ENCODE results near the gene HBD. TPM values are rescaled to one million over a fixed set of nuclear protein-coding genes. Genes with fewer than 3 reads are reported as not detected.

Gene HBD
- total RNA-seq, 1 experiment from 2014 or later: not detected

DNA sequence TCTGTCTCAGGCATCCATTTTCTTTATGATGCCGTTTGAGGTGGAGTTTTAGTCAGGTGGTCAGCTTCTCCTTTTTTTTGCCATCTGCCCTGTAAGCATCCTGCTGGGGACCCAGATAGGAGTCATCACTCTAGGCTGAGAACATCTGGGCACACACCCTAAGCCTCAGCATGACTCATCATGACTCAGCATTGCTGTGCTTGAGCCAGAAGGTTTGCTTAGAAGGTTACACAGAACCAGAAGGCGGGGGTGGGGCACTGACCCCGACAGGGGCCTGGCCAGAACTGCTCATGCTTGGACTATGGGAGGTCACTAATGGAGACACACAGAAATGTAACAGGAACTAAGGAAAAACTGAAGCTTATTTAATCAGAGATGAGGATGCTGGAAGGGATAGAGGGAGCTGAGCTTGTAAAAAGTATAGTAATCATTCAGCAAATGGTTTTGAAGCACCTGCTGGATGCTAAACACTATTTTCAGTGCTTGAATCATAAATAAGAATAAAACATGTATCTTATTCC is 46.4 kb upstream of the HBD start:
- ATAC-seq (peak; percentile 97), DNase-seq (ENCODE audit: low read depth, low spot score) (peak; percentile 97)
- Histone ChIP-seq H3K9me3 (ENCODE audit: control insufficient read depth in 1 of 2, insufficient read depth in 1 of 2, low read depth in 1 of 2, low read length in 2 of 2) (no peaks in the 10 kb centered on the region), H3K9ac (ENCODE audit: low read length) (no peak overlapping the region), H2AFZ (ENCODE audit: low read depth, low read length, poor library complexity, severe bottlenecking) (no peak overlapping the region), H3K9me2 (ENCODE audit: insufficient read depth) (no peaks in the 10 kb centered on the region), H3K4me3 (replicated peaks in 1 of 2; ENCODE audit: low read depth in 1 of 2, low read length in 2 of 2) (no peak overlapping the region), H3K27ac (ENCODE audit: low read depth, low read length) (peak overlapping the region; percentile 26; the same call in 1 of the 2 replicates), H4K20me1 (ENCODE audit: insufficient read depth) (no peaks in the 10 kb centered on the region), H3K79me2 (ENCODE audit: insufficient read depth, low read length) (no peaks in the 10 kb centered on the region), H3K36me3 (ENCODE audit: control insufficient read depth in 1 of 2, insufficient read depth in 2 of 2, low read length in 2 of 2) (no peaks in the 10 kb centered on the region; a peak in 1 of 4 replicates), H3K27me3 (ENCODE audit: insufficient read depth, low read length) (no peaks in the 10 kb centered on the region), H3K4me1 (ENCODE audit: control insufficient read depth in 1 of 2, insufficient read depth in 2 of 2, low read length in 2 of 2) (peaks cover 18 to 39% of the 10 kb centered on the region in 2 experiments), H3K4me2 (ENCODE audit: low read length) (peak overlapping the region; percentile 62)
- ChIA-PET POLR2A (no interaction called here), RAD21 (ENCODE audit: low non-redundant PET in 1 of 2, low total read pairs in 2 of 2, uncharacterized antibody in 2 of 2, unreplicated experiment in 2 of 2) (no interaction called here), CTCF (interaction anchor here (0.6 to 1.6 kb wide), 2 partner anchors 11 to 84 kb away, joined by 3 to 6 read pairs; no protein-coding TSS in a partner anchor)
- intact Hi-C loops (cut with micrococcal nuclease): no loop called here
- BruUV-seq (replicated peaks): no TSS peak
- TF ChIP-seq, protein P1, sequence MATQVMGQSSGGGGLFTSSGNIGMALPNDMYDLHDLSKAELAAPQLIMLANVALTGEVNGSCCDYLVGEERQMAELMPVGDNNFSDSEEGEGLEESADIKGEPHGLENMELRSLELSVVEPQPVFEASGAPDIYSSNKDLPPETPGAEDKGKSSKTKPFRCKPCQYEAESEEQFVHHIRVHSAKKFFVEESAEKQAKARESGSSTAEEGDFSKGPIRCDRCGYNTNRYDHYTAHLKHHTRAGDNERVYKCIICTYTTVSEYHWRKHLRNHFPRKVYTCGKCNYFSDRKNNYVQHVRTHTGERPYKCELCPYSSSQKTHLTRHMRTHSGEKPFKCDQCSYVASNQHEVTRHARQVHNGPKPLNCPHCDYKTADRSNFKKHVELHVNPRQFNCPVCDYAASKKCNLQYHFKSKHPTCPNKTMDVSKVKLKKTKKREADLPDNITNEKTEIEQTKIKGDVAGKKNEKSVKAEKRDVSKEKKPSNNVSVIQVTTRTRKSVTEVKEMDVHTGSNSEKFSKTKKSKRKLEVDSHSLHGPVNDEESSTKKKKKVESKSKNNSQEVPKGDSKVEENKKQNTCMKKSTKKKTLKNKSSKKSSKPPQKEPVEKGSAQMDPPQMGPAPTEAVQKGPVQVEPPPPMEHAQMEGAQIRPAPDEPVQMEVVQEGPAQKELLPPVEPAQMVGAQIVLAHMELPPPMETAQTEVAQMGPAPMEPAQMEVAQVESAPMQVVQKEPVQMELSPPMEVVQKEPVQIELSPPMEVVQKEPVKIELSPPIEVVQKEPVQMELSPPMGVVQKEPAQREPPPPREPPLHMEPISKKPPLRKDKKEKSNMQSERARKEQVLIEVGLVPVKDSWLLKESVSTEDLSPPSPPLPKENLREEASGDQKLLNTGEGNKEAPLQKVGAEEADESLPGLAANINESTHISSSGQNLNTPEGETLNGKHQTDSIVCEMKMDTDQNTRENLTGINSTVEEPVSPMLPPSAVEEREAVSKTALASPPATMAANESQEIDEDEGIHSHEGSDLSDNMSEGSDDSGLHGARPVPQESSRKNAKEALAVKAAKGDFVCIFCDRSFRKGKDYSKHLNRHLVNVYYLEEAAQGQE (IDR thresholded peaks at IDR 0.05; ENCODE audit: low read depth): no peak
- peak; percentile 26 for TF ChIP-seq YY1 (IDR thresholded peaks at IDR 0.05; ENCODE audit: extremely low read depth, insufficient replicate concordance, low read depth, low read length)
- TF ChIP-seq, protein P2, sequence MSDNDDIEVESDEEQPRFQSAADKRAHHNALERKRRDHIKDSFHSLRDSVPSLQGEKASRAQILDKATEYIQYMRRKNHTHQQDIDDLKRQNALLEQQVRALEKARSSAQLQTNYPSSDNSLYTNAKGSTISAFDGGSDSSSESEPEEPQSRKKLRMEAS (IDR thresholded peaks at IDR 0.05): peak; percentile 66
- TF ChIP-seq, protein P3, sequence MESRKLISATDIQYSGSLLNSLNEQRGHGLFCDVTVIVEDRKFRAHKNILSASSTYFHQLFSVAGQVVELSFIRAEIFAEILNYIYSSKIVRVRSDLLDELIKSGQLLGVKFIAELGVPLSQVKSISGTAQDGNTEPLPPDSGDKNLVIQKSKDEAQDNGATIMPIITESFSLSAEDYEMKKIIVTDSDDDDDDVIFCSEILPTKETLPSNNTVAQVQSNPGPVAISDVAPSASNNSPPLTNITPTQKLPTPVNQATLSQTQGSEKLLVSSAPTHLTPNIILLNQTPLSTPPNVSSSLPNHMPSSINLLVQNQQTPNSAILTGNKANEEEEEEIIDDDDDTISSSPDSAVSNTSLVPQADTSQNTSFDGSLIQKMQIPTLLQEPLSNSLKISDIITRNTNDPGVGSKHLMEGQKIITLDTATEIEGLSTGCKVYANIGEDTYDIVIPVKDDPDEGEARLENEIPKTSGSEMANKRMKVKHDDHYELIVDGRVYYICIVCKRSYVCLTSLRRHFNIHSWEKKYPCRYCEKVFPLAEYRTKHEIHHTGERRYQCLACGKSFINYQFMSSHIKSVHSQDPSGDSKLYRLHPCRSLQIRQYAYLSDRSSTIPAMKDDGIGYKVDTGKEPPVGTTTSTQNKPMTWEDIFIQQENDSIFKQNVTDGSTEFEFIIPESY (IDR thresholded peaks at IDR 0.05; ENCODE audit: extremely low read depth, insufficient replicate concordance, low read length): peak; percentile 8
- no peak for TF ChIP-seq ZFX (IDR thresholded peaks at IDR 0.05)
- TF ChIP-seq, protein P4, sequence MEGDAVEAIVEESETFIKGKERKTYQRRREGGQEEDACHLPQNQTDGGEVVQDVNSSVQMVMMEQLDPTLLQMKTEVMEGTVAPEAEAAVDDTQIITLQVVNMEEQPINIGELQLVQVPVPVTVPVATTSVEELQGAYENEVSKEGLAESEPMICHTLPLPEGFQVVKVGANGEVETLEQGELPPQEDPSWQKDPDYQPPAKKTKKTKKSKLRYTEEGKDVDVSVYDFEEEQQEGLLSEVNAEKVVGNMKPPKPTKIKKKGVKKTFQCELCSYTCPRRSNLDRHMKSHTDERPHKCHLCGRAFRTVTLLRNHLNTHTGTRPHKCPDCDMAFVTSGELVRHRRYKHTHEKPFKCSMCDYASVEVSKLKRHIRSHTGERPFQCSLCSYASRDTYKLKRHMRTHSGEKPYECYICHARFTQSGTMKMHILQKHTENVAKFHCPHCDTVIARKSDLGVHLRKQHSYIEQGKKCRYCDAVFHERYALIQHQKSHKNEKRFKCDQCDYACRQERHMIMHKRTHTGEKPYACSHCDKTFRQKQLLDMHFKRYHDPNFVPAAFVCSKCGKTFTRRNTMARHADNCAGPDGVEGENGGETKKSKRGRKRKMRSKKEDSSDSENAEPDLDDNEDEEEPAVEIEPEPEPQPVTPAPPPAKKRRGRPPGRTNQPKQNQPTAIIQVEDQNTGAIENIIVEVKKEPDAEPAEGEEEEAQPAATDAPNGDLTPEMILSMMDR (IDR thresholded peaks at IDR 0.05 in 2 of 3, conservative IDR thresholded peaks at IDR 0.05 in 1 of 3; ENCODE audit: borderline replicate concordance in 1 of 3, insufficient read depth in 1 of 3, low read depth in 2 of 3, low read length in 2 of 3): no peak
- TF ChIP-seq SRF (IDR thresholded peaks at IDR 0.05; ENCODE audit: low read depth): peak; percentile 88
- peak; percentile 99 for TF ChIP-seq JUND (IDR thresholded peaks at IDR 0.05)
- TF ChIP-seq POLR2A (IDR thresholded peaks at IDR 0.05; ENCODE audit: borderline replicate concordance, extremely low read depth, insufficient read depth, insufficient read length): no peak
- TF ChIP-seq, protein P5, sequence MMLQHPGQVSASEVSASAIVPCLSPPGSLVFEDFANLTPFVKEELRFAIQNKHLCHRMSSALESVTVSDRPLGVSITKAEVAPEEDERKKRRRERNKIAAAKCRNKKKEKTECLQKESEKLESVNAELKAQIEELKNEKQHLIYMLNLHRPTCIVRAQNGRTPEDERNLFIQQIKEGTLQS (IDR thresholded peaks at IDR 0.05): peak; percentile 71
- TF ChIP-seq SIN3A (IDR thresholded peaks at IDR 0.05; ENCODE audit: low read depth): peak; percentile 87
- no peak for TF ChIP-seq EZH2phosphoT487 (IDR thresholded peaks at IDR 0.05; ENCODE audit: borderline replicate concordance)
- peak; percentile 91 for TF ChIP-seq EGR1 (IDR thresholded peaks at IDR 0.05; ENCODE audit: low read depth)
- peak; percentile 59; the same call in 1 of the 2 replicates for TF ChIP-seq CEBPB (IDR thresholded peaks at IDR 0.05; ENCODE audit: low read depth)
- no peak for TF ChIP-seq ZNF274 (IDR thresholded peaks at IDR 0.05; ENCODE audit: low read depth, low read length)
- TF ChIP-seq CBX3 (IDR thresholded peaks at IDR 0.05; ENCODE audit: low read depth): peak; percentile 93
- peak; percentile 21 for TF ChIP-seq TCF7L2 (IDR thresholded peaks at IDR 0.05; ENCODE audit: borderline replicate concordance, extremely low read depth, insufficient read depth, insufficient read length)
- TF ChIP-seq RAD21 (IDR thresholded peaks at IDR 0.05; ENCODE audit: low read depth): no peak
- TF ChIP-seq SP1 (IDR thresholded peaks at IDR 0.05; ENCODE audit: low read depth): peak; percentile 93
- TF ChIP-seq EZH2 (IDR thresholded peaks at IDR 0.05): no peak
- TF ChIP-seq POLR2AphosphoS5 (IDR thresholded peaks at IDR 0.05; ENCODE audit: low read depth, low read length): peak; percentile 60

Measured in HCT116 (cell line).